Peyer's patch (tissue), 4 donors: ENCODE data around the gene BEND5.

ENCODE experiments used
- CTCF ChIP-seq, 6 experiments: fragments of 450-650 bp in 4 of 6; fragments of 200-600 bp in 2 of 6; sonication (generic) in 1 of 6; IDR thresholded peaks; one replicate each; pipeline ENCODE4 v1.5.1; 2017 to 2019; ENCODE audit warnings: antibody characterized with exemption in 6 of 6, mild to moderate bottlenecking in 3 of 6, moderate library complexity in 1 of 6
- POLR2A ChIP-seq, 2 donors: fragments of 450-650 bp; IDR thresholded peaks; one replicate each; pipeline ENCODE4 v1.5.1; 2017; ENCODE audit warnings: antibody characterized with exemption in 2 of 2, mild to moderate bottlenecking in 2 of 2, moderate library complexity in 2 of 2

- no peak for TF ChIP-seq POLR2A (IDR thresholded peaks at IDR 0.05)
- no peak for TF ChIP-seq CTCF (IDR thresholded peaks at IDR 0.05)
Observed at GRCh38 chr1:48692235-48692634, 84.5 kb downstream of the BEND5 start.
